HepG2 (cell line): Measurements from ENCODE around the gene TF. TPM values are rescaled to one million over a fixed set of nuclear protein-coding genes. Genes with fewer than 3 reads are reported as not detected.

Source experiments
- BRCA1 ChIP-seq: sonication (generic); formaldehyde crosslinking; IDR thresholded peaks from 2 replicates; pipeline ENCODE4 v1.4.0; 2020; ENCODE audit warnings: missing genetic modification reagents
- GFI1 ChIP-seq: sonication (generic); formaldehyde crosslinking; IDR thresholded peaks from 2 replicates; pipeline ENCODE4 v1.5.0; 2020; ENCODE audit warnings: missing genetic modification reagents, mild to moderate bottlenecking, borderline replicate concordance
- HOXA5 ChIP-seq: sonication (generic); formaldehyde crosslinking; IDR thresholded peaks from 2 replicates; pipeline ENCODE4 v1.4.0; 2020; ENCODE audit warnings: missing genetic modification reagents
- HOXA9 ChIP-seq: sonication (generic); formaldehyde crosslinking; IDR thresholded peaks from 2 replicates; pipeline ENCODE4 v1.8.1; 2022; ENCODE audit warnings: missing genetic modification reagents, mild to moderate bottlenecking, moderate library complexity, borderline replicate concordance
- MAF1 ChIP-seq: sonication (generic); formaldehyde crosslinking; IDR thresholded peaks from 2 replicates; pipeline ENCODE4 v1.5.0; 2020; ENCODE audit warnings: missing genetic modification reagents, borderline replicate concordance
- MAFF ChIP-seq: IDR thresholded peaks from 2 replicates; pipeline ENCODE4 v1.6.1; 2011; ENCODE audit warnings: low read depth, low read length, improper control_type of control experiment
- NFKB2 ChIP-seq: sonication (generic); formaldehyde crosslinking; IDR thresholded peaks from 2 replicates; pipeline ENCODE4 v1.4.0; 2020; ENCODE audit warnings: missing genetic modification reagents, borderline replicate concordance
- PAF1 ChIP-seq: IDR thresholded peaks from 2 replicates; pipeline ENCODE4 v1.6.1; 2016; ENCODE audit warnings: missing genetic modification reagents, missing compliant biosample characterization
- PHF20 ChIP-seq: sonication (generic); formaldehyde crosslinking; IDR thresholded peaks from 2 replicates; pipeline ENCODE4 v1.5.0; 2020; ENCODE audit warnings: mild to moderate bottlenecking, missing genetic modification reagents
- SNAI1 ChIP-seq: sonication (generic); formaldehyde crosslinking; IDR thresholded peaks from 2 replicates; pipeline ENCODE4 v1.5.0; 2020; ENCODE audit warnings: mild to moderate bottlenecking, missing genetic modification reagents, borderline replicate concordance
- TBL1XR1 ChIP-seq: fragments of 150-350 bp; IDR thresholded peaks from 2 replicates; pipeline ENCODE4 v1.6.1; 2014; ENCODE audit warnings: borderline replicate concordance, low read length; ENCODE audit not compliant: partially characterized antibody
- THYN1 ChIP-seq: sonication (generic); formaldehyde crosslinking; IDR thresholded peaks from 2 replicates; pipeline ENCODE4 v1.8.1; 2023; ENCODE audit warnings: low read depth, mild to moderate bottlenecking, moderate library complexity, missing genetic modification reagents, borderline replicate concordance
- U2AF2 ChIP-seq: fragments of 200-400 bp; formaldehyde crosslinking; IDR thresholded peaks from 2 replicates; pipeline ENCODE4 v1.6.1; 2017; ENCODE audit warnings: low read depth, mild to moderate bottlenecking, low read length
- YEATS4 ChIP-seq: sonication (generic); formaldehyde crosslinking; IDR thresholded peaks from 2 replicates; pipeline ENCODE4 v1.4.0; 2020; ENCODE audit warnings: missing genetic modification reagents, borderline replicate concordance
- ZBTB1 ChIP-seq: sonication (generic); formaldehyde crosslinking; IDR thresholded peaks from 2 replicates; pipeline ENCODE4 v1.4.0; 2020; ENCODE audit warnings: missing genetic modification reagents, borderline replicate concordance
- ZNF205 ChIP-seq: IDR thresholded peaks from 2 replicates; pipeline ENCODE4 v1.6.1; 2018; ENCODE audit warnings: missing biosample characterization, missing genetic modification reagents
- ZNF24 ChIP-seq: fragments of 450-650 bp; IDR thresholded peaks from 2 replicates; pipeline ENCODE4 v1.6.1; 2017; ENCODE audit warnings: antibody characterized with exemption, mild to moderate bottlenecking
- ZNF431 ChIP-seq: sonication (generic); formaldehyde crosslinking; IDR thresholded peaks from 2 replicates; pipeline ENCODE4 v1.9.0; 2022; ENCODE audit warnings: missing genetic modification reagents, low read depth, mild to moderate bottlenecking, borderline replicate concordance
- ZNF572 ChIP-seq: sonication (generic); formaldehyde crosslinking; IDR thresholded peaks from 2 replicates; pipeline ENCODE4 v1.5.1; 2020; ENCODE audit warnings: mild to moderate bottlenecking, missing genetic modification reagents
- ZNF75D ChIP-seq: sonication (generic); formaldehyde crosslinking; IDR thresholded peaks from 2 replicates; pipeline ENCODE4 v1.8.1; 2023; ENCODE audit warnings: missing genetic modification reagents, mild to moderate bottlenecking, borderline replicate concordance
- ZNF777 ChIP-seq: sonication (generic); formaldehyde crosslinking; IDR thresholded peaks from 2 replicates; pipeline ENCODE4 v1.4.0; 2020; ENCODE audit warnings: missing genetic modification reagents
- polyA plus RNA-seq, 8 experiments: library from polyadenylated mRNA; depleted of rRNA in 3 of 8; stranded (reverse) in 7 of 8; unstranded in 1 of 8; fragments of >200 nt; fragmentation: Illumina TruSeq in 4 of 8; extraction: Trizol in 4 of 8; gene quantifications; 2 replicates each; pipeline versions ENCODE4 v1.2.1 to v1.2.3, GENCODE V29; 2011 to 2016; ENCODE audit warnings: low read depth in 4 of 8, missing spikeins in 1 of 8, mixed read lengths in 1 of 8; ENCODE audit not compliant: insufficient read depth in 1 of 8
- total RNA-seq, 5 experiments: library from RNA; depleted of rRNA; stranded (reverse); fragments of >200 nt; fragmentation: Illumina TruSeq; extraction: Trizol; gene quantifications; 2 replicates each; pipeline ENCODE4 v1.2.3, GENCODE V29; 2016; ENCODE audit warnings: low read depth in 1 of 5
- TF ChIP-seq, protein P1 (sequence below): sonication (generic); formaldehyde crosslinking; IDR thresholded peaks from 2 replicates; pipeline ENCODE4 v1.4.0; 2020; ENCODE audit warnings: mild to moderate bottlenecking, low read depth, missing genetic modification reagents
- TF ChIP-seq, protein P2 (sequence below): sonication (generic); formaldehyde crosslinking; IDR thresholded peaks from 2 replicates; pipeline ENCODE4 v1.4.0; 2020; ENCODE audit warnings: missing genetic modification reagents, borderline replicate concordance
- TF ChIP-seq, protein P3 (sequence below): sonication (generic); formaldehyde crosslinking; IDR thresholded peaks from 2 replicates; pipeline ENCODE4 v1.5.1; 2020; ENCODE audit warnings: missing genetic modification reagents, mild to moderate bottlenecking, borderline replicate concordance
- TF ChIP-seq, protein P4 (sequence below): sonication (generic); formaldehyde crosslinking; IDR thresholded peaks from 2 replicates; pipeline ENCODE4 v1.5.1; 2020; ENCODE audit warnings: mild to moderate bottlenecking, moderate library complexity, missing genetic modification reagents

TF gene
- total and polyA plus RNA-seq, 2 of the 13 experiments (the other 11 are each of a cell fraction or from before 2014, with no cell fraction given): 10,074 to 11,821 TPM

DNA sequence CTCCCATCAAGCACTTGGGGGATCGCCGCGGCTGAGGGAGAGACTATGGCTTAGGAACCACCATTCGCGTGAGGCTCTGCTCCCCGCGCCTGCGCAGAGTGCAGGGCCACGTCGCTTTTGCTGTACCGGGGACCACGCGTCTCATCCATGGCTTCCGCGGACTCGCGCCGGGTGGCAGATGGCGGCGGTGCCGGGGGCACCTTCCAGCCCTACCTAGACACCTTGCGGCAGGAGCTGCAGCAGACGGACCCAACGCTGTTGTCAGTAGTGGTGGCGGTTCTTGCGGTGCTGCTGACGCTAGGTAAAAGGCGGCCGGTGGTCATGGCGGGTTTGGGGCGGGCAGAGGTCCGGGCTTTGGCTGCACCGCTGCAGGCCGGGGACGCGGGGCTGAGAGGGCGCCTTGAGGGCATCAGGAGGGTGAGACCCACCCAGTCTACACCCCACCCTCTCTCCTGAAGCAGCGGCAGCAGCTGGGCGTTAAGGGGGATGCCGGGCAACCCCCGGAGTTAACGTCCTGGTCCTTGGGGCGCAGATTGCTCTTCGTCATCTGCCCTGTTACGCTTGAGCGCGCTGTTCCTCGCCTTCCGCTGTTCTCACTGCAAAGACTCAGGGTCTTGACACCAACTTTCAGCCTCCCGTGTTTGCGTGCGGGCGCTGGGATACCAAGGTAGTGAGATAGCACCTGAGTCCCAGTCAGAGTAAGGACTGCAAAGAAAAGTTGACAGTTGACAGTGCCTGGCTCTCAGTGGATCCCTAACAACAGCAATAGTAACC, 59.7 kb downstream of the TF start, which contains the start of gene SRPRB (continued):
- TF ChIP-seq HOXA5 (CRISPR knock-in tag): peak; percentile 89
- no peak for TF ChIP-seq MAF1 (CRISPR knock-in tag)
- no peak for TF ChIP-seq U2AF2
- TF ChIP-seq GFI1 (CRISPR knock-in tag): peak; percentile 58; the same call in 1 of the 2 replicates
- TF ChIP-seq NFKB2 (CRISPR knock-in tag): peak; percentile 93; the same call in 1 of the 2 replicates
- TF ChIP-seq, protein P1, sequence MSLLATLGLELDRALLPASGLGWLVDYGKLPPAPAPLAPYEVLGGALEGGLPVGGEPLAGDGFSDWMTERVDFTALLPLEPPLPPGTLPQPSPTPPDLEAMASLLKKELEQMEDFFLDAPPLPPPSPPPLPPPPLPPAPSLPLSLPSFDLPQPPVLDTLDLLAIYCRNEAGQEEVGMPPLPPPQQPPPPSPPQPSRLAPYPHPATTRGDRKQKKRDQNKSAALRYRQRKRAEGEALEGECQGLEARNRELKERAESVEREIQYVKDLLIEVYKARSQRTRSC (CRISPR knock-in tag): 0 out of 2 replicates have a peak, but pooled peaks have one; percentile 66
- peak; percentile 56; the same call in 1 of the 2 replicates for TF ChIP-seq ZNF205 (CRISPR knock-in tag)
- TF ChIP-seq TBL1XR1: no peak
- TF ChIP-seq THYN1 (CRISPR knock-in tag): no peak
- TF ChIP-seq ZNF24: no peak
- no peak for TF ChIP-seq ZNF431 (CRISPR knock-in tag)
- TF ChIP-seq, protein P2, sequence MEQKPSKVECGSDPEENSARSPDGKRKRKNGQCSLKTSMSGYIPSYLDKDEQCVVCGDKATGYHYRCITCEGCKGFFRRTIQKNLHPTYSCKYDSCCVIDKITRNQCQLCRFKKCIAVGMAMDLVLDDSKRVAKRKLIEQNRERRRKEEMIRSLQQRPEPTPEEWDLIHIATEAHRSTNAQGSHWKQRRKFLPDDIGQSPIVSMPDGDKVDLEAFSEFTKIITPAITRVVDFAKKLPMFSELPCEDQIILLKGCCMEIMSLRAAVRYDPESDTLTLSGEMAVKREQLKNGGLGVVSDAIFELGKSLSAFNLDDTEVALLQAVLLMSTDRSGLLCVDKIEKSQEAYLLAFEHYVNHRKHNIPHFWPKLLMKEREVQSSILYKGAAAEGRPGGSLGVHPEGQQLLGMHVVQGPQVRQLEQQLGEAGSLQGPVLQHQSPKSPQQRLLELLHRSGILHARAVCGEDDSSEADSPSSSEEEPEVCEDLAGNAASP (CRISPR knock-in tag): peak; percentile 54; the same call in 1 of the 2 replicates
- 0 out of 2 replicates have a peak, but pooled peaks have one; percentile 64 for TF ChIP-seq ZBTB1
- TF ChIP-seq ZNF75D (CRISPR knock-in tag): no peak
- TF ChIP-seq PAF1 (CRISPR knock-in tag): no peak
- 0 out of 2 replicates have a peak, but pooled peaks have one; percentile 77 for TF ChIP-seq BRCA1 (CRISPR knock-in tag)
- no peak for TF ChIP-seq ZNF572 (CRISPR knock-in tag)
- TF ChIP-seq ZNF777: peak; percentile 63
- TF ChIP-seq, protein P3, sequence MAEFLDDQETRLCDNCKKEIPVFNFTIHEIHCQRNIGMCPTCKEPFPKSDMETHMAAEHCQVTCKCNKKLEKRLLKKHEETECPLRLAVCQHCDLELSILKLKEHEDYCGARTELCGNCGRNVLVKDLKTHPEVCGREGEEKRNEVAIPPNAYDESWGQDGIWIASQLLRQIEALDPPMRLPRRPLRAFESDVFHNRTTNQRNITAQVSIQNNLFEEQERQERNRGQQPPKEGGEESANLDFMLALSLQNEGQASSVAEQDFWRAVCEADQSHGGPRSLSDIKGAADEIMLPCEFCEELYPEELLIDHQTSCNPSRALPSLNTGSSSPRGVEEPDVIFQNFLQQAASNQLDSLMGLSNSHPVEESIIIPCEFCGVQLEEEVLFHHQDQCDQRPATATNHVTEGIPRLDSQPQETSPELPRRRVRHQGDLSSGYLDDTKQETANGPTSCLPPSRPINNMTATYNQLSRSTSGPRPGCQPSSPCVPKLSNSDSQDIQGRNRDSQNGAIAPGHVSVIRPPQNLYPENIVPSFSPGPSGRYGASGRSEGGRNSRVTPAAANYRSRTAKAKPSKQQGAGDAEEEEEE (CRISPR knock-in tag): no peak
- peak; percentile 97 for TF ChIP-seq YEATS4
- peak; percentile 72 for TF ChIP-seq PHF20 (CRISPR knock-in tag)
- TF ChIP-seq, protein P4, sequence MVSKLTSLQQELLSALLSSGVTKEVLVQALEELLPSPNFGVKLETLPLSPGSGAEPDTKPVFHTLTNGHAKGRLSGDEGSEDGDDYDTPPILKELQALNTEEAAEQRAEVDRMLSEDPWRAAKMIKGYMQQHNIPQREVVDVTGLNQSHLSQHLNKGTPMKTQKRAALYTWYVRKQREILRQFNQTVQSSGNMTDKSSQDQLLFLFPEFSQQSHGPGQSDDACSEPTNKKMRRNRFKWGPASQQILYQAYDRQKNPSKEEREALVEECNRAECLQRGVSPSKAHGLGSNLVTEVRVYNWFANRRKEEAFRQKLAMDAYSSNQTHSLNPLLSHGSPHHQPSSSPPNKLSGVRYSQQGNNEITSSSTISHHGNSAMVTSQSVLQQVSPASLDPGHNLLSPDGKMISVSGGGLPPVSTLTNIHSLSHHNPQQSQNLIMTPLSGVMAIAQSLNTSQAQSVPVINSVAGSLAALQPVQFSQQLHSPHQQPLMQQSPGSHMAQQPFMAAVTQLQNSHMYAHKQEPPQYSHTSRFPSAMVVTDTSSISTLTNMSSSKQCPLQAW (CRISPR knock-in tag): peak; percentile 57; the same call in 1 of the 2 replicates
- TF ChIP-seq MAFF: no peak
- no peak for TF ChIP-seq HOXA9
- no peak for TF ChIP-seq SNAI1
